ENCODE results near the gene ZNF550. TPM values are rescaled to one million over a fixed set of nuclear protein-coding genes. Genes with fewer than 3 reads are reported as not detected.

Gene ZNF550
- total and polyA plus RNA-seq, 9 of the 15 experiments (the other 6 are each of a cell fraction or from before 2014, with no cell fraction given), result 1.6 to 11.8 (median 4.3) TPM

DNA sequence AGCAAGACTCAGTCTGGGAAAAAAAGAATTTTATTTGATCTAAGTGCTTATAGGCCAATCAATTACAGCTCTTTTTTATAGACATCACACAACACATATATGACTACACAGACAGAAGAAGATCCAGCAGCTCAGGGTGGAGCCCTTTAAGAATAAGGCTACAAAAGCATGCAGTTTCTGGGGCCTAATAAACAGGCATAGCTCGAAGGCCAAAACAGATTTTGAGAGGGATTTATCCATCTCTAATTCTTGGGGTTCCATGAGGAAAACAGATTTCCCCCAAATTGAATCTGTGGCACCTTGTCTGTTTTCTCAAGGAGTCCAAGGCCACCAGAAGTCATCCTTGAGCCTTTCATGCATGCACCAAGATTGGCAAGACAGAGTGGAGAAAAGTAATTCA, 3.9 kb upstream of the ZNF550 start:
- Histone ChIP-seq H3K9ac (ENCODE audit: insufficient read depth in 1 of 2, low read depth in 2 of 2, low read length in 2 of 2) (no peak overlapping the region), H3K4me1 (replicated peaks in 1 of 2; ENCODE audit: control insufficient read depth in 2 of 2, insufficient read depth in 2 of 2, low read length in 2 of 2) (peaks cover 0 to 11% of the 10 kb centered on the region in 2 experiments; a peak in 1 of 5 replicates), H3K79me2 (ENCODE audit: control insufficient read depth, insufficient read depth, low read length) (peaks cover 11% of the 10 kb centered on the region; the same call in 1 of the 3 replicates), H4K20me1 (replicated peaks; ENCODE audit: control insufficient read depth, insufficient read depth, low read length) (no peaks in the 10 kb centered on the region), H3K27ac (ENCODE audit: extremely low read depth, low read depth, low read length) (no peak overlapping the region), H3K4me2 (ENCODE audit: insufficient read depth, low read length) (no peak overlapping the region), H2AFZ (ENCODE audit: low read depth, low read length) (no peak overlapping the region), H3K9me1 (ENCODE audit: control insufficient read depth, insufficient read depth, low read length) (no peaks in the 10 kb centered on the region), H3K36me3 (ENCODE audit: control insufficient read depth, insufficient read depth, low read length) (no peaks in the 10 kb centered on the region), H3K9me3 (replicated peaks; ENCODE audit: control insufficient read depth, insufficient read depth, low read depth, low read length) (peaks cover 9% of the 10 kb centered on the region), H3K4me3 (no peak overlapping the region), H3K27me3 (ENCODE audit: control insufficient read depth in 2 of 2, insufficient read depth in 2 of 2, low read length in 2 of 2) (no peaks in the 10 kb centered on the region)
- ChIA-PET CTCF (ENCODE audit: low intra/inter-chr PET ratio) (no interaction called here), POLR2A (no interaction called here)
- peak; percentile 81 for TF ChIP-seq ZFP36 (IDR thresholded peaks at IDR 0.05; ENCODE audit: low read depth, low read length, partially characterized antibody)
- TF ChIP-seq, protein P1, sequence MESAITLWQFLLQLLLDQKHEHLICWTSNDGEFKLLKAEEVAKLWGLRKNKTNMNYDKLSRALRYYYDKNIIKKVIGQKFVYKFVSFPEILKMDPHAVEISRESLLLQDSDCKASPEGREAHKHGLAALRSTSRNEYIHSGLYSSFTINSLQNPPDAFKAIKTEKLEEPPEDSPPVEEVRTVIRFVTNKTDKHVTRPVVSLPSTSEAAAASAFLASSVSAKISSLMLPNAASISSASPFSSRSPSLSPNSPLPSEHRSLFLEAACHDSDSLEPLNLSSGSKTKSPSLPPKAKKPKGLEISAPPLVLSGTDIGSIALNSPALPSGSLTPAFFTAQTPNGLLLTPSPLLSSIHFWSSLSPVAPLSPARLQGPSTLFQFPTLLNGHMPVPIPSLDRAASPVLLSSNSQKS (CRISPR knock-in tag; IDR thresholded peaks at IDR 0.05), result no peak
- TF ChIP-seq TAF9B (IDR thresholded peaks at IDR 0.05; ENCODE audit: partially characterized antibody), result no peak
- no peak for TF ChIP-seq NR3C1 (CRISPR knock-in tag; IDR thresholded peaks at IDR 0.05)
- TF ChIP-seq ARNT (IDR thresholded peaks at IDR 0.05), result no peak
- TF ChIP-seq TRIM28 (IDR thresholded peaks at IDR 0.05), result no peak; the same call in 1 of the 2 replicates
- TF ChIP-seq KHSRP (IDR thresholded peaks at IDR 0.05), result no peak
- ATAC-seq, result no peak
- FAIRE-seq, result no peak
- no TSS peak for BruUV-seq (replicated peaks)
- peak in 1 of 4 experiments; percentile 6 for DNase-seq (ENCODE audit: extremely low read depth in 1 of 4, low spot score in 3 of 4)
- WGBS (ENCODE audit: insufficient coverage, low coverage, missing lambda C conversion rate), result 0% methylated on average over 1 of the region's 1 CpG
- in situ Hi-C loops (cut with MboI) (no loop called here), intact Hi-C loops (cut with micrococcal nuclease) (no loop called here)

Measured in K562 (cell line).